Left renal cortex interstitium (tissue), 4 donors: Measurements from ENCODE around the gene DUSP23. TPM values are rescaled to one million over a fixed set of nuclear protein-coding genes. Genes with fewer than 3 reads are reported as not detected.

Source experiments
- DNase-seq, 4 donors: peaks; one replicate each; pipeline ENCODE4 v3.0.0-alpha.2; 2013; ENCODE audit warnings: low read depth in 4 of 4, low spot score in 2 of 4, missing footprints in 1 of 4
- polyA plus RNA-seq, 4 donors: library from polyadenylated mRNA; unstranded; fragments of 120-200 nt; gene quantifications; one replicate each; pipeline ENCODE4 v1.2.1, GENCODE V29; 2013; ENCODE audit not compliant: insufficient read length in 4 of 4

The DUSP23 gene
- polyA plus RNA-seq, 4 donors, result 28.1 to 38.0 (median 30.8) TPM

DNA sequence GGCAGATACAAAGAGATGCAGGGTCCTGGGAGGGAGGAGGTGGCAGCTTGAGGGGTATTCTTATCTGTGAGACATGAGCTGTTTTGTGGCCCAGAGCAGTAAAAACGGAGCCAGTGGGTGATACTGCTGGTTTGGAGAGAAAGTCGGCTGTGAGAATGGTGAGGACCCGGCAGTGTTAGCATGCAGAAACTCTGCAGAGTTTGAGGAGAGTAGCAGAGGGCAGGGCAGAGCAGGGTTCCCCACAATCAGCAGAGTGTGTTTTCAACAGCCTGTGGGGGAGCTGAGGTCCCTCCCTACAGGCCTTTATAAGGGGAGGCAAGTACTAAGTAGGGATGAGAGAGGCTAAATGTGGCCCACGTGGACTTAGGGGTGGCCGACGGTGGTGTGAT lies 46.3 kb downstream of the DUSP23 start:
- no peak for DNase-seq

DNA sequence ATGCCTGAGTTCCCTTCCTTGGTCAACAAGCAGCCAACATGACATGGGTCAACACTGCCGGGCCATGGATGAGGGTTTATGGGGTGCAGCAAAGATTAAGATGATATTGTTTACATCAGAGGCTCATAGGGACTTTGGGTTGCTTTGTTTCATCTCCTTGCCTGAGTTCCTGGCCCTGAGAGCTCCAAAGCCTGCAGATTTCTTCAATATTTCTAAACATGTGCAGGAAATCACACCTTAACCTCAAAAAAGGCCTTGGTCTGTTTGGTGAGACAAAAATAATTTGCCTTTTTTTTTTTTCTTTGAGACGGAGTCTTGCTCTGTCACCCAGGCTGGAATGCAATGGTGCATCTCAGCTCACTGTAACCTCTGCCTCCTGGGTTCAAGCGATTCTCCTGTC lies 46.8 kb downstream of the DUSP23 start:
- DNase-seq, result no peak

DNA sequence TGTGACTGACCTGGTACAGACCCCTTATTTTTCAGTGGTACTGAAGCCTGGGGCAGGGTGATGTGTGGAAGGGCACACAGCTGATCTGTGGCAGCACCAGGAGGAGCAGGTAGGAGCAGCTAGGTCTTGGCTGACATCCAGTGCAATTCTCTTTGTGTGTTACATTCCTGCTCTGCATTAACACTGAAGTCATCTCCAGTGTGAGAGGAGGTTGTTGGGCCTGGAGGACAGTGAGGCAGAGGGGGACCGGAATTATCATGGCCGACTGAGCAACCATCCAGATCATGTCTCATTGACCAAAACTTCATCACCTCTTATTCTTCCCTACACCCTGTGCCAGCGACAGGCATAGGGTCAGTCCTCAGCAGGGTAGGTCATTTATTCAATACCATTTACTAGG lies 47.4 kb downstream of the DUSP23 start:
- DNase-seq, result no peak

DNA sequence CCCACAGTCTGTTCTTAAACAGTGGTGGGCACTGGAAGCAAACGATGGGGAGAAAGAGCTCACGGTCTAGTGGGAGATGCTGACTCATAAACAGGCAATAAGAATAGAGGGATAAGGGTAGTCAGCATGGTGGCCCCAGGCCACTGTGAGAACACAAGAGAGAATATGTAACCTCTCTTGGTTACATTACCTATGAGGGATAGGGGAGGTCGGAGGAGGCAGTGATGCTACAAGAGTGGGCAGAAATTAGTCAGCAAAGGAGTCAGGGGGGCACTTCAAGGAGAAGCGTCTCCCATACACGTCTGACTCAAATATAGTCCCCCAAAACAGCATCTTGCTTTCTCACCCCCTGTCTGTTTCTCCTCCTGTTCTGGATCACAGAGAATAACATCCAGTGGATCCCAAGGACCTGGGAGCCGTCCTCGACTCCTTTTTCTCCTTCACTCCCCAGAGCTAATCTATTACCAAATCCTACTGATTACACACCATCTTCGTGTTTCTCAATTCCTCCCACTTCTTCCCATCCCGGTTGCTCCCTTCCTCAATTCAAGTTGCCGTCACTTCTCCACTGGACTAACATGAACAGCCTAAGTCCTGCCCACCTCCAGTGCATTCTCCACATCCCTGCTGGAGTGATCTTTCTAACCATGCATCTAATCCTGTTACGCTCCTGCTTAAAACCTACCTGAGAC lies 48.0 kb downstream of the DUSP23 start:
- DNase-seq, result no peak

DNA sequence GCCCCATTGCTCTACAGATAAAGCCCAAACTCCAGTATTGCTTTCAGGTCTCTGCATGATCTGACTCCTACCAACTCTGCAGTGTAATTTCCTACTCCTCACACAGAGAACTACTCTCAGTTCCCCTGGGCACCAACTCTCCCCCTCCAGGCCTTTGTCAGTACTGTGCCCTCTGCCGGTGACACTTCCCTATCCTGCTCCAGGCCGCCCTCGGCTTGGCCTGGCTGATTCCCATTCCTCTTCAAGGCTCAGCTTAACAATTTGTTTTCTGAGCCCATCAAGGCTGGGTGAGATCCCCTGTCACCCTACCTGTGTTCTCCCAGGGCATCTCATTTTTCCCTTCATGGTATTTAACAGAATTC lies 48.5 kb downstream of the DUSP23 start:
- peak in 1 of 4 donors; percentile 17 for DNase-seq

DNA sequence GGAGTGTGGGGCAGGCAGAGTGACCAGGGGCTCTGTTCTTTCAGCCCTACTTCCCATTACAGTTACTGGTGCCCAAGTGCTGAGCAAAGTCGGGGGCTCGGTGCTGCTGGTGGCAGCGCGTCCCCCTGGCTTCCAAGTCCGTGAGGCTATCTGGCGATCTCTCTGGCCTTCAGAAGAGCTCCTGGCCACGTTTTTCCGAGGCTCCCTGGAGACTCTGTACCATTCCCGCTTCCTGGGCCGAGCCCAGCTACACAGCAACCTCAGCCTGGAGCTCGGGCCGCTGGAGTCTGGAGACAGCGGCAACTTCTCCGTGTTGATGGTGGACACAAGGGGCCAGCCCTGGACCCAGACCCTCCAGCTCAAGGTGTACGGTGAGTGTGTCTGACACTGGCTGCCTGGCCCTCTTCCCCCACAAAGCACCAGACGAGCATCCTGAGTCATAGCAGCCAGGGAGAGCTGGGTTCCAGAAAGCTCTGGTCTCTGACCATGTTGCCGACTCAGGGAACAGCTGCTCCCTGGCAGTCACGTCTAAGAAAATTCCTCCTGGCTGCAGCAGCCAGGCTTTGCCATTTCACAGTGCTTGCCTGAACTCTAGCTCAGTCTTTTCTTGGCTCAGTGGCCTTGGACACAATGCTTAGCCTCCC lies 49.2 kb downstream of the DUSP23 start:
- no peak for DNase-seq

DNA sequence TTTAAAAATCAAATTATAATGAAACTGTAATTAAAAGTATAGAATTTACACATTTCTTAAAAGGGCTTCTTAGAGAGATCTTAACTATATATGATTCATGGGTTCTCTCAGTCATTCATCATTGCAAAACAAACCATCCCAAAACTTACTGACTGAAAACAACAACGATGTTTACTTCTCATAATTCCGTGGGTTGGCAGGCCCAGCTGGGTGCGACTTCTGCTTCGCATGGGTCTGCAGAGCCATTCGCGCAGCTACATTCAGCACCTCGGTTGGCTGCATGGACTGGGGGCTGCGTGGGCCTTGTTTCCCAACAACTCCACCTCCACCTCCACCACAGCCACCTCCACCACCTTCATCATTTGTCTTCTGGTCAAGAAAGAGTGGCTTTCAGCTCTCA lies 50.0 kb downstream of the DUSP23 start:
- no peak for DNase-seq

DNA sequence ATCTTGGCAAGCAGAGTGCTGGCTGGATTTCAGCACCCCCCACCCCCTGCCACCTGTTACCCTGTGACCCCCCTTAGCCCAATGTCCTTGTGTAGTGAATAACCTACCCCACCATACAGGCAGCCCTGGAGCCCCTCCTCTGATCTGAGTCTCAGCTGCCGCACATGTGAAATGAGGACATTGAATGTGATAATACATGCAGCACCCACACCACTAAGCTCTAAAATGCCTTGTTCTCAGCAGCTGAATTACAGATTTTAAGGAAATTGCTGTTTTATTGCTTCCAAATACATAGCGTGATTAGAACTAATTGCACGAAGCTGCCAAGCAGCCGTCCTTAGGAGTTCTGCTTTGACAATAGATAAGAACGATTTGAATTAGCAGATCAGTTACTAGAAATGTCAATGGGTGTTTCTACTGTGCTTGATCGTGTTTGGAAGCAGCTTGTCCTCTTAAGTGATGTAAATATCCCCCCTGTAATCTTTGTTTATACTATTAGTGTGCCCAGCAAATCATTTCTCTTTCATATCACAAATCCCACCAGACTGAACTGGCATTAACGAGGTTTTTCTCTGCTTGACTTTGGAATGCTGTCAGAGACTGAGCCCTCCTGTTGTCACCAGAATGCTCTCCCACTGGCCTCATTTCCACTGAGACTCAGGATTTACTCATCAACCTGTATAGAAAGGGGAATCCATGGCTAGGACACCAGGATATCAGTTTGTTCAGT lies 50.8 kb downstream of the DUSP23 start:
- no peak for DNase-seq

Other genes with a start within 250 kb of the DUSP23 start
- not detected for gene OR10J5, start 245.0 kb upstream of the DUSP23 start, polyA plus RNA-seq
- gene APCS, start 193.1 kb upstream of the DUSP23 start, polyA plus RNA-seq, result not detected
- not detected for gene CRP, start 66.4 kb upstream of the DUSP23 start, polyA plus RNA-seq
- gene FCRL6, start 21.4 kb downstream of the DUSP23 start, polyA plus RNA-seq, result under 1 TPM; 0.13 to 0.49 (median 0.38) TPM
- under 1 TPM; 0.44 to 0.59 (median 0.55) TPM for gene SLAMF8, start 45.9 kb downstream of the DUSP23 start, polyA plus RNA-seq
- gene VSIG8, start 81.7 kb downstream of the DUSP23 start, polyA plus RNA-seq, result 1 to 10 TPM in 1 of 4 donors, under 1 TPM in 3; 0.39 to 1.2 (median 0.65) TPM
- gene CFAP45, start 119.2 kb downstream of the DUSP23 start, polyA plus RNA-seq, result 1 to 10 TPM; 3.7 to 5.2 (median 4.3) TPM
- 100 to 1,000 TPM; 124 to 149 (median 130) TPM for gene TAGLN2, start 144.5 kb downstream of the DUSP23 start, polyA plus RNA-seq
- 10 to 100 TPM in 3 of 4 donors, 1 to 10 TPM in 1; 10.0 to 26.1 (median 18.3) TPM for gene IGSF9, start 164.7 kb downstream of the DUSP23 start, polyA plus RNA-seq
- not detected for gene SLAMF9, start 173.3 kb downstream of the DUSP23 start, polyA plus RNA-seq